HFFc6 (cell line): ENCODE data around the gene MOB2. TPM values are rescaled to one million over a fixed set of nuclear protein-coding genes. Genes with fewer than 3 reads are reported as not detected.

Experiments used
- DNase-seq: peaks from one replicate; pipeline ENCODE4 v3.0.0-alpha.2; 2018
- H3K27ac Mint-ChIP-seq: 2 replicates; pipeline ENCODE4 v1.8.0; 2020; ENCODE audit warnings: mild to moderate bottlenecking, mixed read lengths
- H3K27me3 Mint-ChIP-seq: 2 replicates; pipeline ENCODE4 v1.8.0; 2021; ENCODE audit warnings: mild to moderate bottlenecking, moderate library complexity, mixed read lengths; ENCODE audit not compliant: insufficient read depth
- H3K36me3 Mint-ChIP-seq: 2 replicates; pipeline ENCODE4 v1.8.0; 2021; ENCODE audit warnings: low read depth, mixed read lengths
- H3K4me1 Mint-ChIP-seq: 2 replicates; pipeline ENCODE4 v1.8.0; 2020; ENCODE audit warnings: low read depth, mixed read lengths
- H3K4me3 Mint-ChIP-seq: 2 replicates; pipeline ENCODE4 v1.8.0; 2020; ENCODE audit warnings: mild to moderate bottlenecking, moderate library complexity, mixed read lengths
- H3K9me3 Mint-ChIP-seq: 2 replicates; pipeline ENCODE4 v1.8.0; 2020; ENCODE audit warnings: mild to moderate bottlenecking, mixed read lengths
- total RNA-seq, 6 experiments: library from RNA; stranded (reverse); fragmentation: NEBNext Ultra II Directional; extraction: Animal tissue kit (Norgen Biotek cat#: 25700); gene quantifications; 2 replicates in 1 of 6; 3 replicates in 5 of 6; pipeline ENCODE4 v1.2.3, GENCODE V29; 2021
- TF ChIP-seq, protein P1 (sequence below): fragments of 200-600 bp; sonication (generic); IDR thresholded peaks from 2 replicates; pipeline ENCODE4 v1.5.0; 2021; ENCODE audit warnings: antibody characterized with exemption, mild to moderate bottlenecking

MOB2 gene
- total RNA-seq, 6 experiments from 2014 or later, result 19.6 to 27.4 (median 21.4) TPM

- DNase-seq, result no peak
- TF ChIP-seq, protein P1, sequence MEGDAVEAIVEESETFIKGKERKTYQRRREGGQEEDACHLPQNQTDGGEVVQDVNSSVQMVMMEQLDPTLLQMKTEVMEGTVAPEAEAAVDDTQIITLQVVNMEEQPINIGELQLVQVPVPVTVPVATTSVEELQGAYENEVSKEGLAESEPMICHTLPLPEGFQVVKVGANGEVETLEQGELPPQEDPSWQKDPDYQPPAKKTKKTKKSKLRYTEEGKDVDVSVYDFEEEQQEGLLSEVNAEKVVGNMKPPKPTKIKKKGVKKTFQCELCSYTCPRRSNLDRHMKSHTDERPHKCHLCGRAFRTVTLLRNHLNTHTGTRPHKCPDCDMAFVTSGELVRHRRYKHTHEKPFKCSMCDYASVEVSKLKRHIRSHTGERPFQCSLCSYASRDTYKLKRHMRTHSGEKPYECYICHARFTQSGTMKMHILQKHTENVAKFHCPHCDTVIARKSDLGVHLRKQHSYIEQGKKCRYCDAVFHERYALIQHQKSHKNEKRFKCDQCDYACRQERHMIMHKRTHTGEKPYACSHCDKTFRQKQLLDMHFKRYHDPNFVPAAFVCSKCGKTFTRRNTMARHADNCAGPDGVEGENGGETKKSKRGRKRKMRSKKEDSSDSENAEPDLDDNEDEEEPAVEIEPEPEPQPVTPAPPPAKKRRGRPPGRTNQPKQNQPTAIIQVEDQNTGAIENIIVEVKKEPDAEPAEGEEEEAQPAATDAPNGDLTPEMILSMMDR, result no peak
- no peaks in the 10 kb centered on the region for H3K36me3 Mint-ChIP-seq
- peaks cover 10% of the 10 kb centered on the region for H3K4me1 Mint-ChIP-seq
- H3K27me3 Mint-ChIP-seq, result no peaks in the 10 kb centered on the region; the same call in 1 of the 2 replicates
- no peak overlapping the region for H3K4me3 Mint-ChIP-seq
- no peaks in the 10 kb centered on the region for H3K9me3 Mint-ChIP-seq
- H3K27ac Mint-ChIP-seq, result no peak overlapping the region
Observed at GRCh38 chr11:1491379-1491778, 4.8 kb upstream of the MOB2 start.

- TF ChIP-seq, protein P1, result no peak
- Mint-ChIP-seq H3K4me3 (no peak overlapping the region), H3K36me3 (no peaks in the 10 kb centered on the region), H3K27ac (no peak overlapping the region), H3K4me1 (peaks cover 10% of the 10 kb centered on the region), H3K27me3 (no peaks in the 10 kb centered on the region; the same call in 1 of the 2 replicates), H3K9me3 (no peaks in the 10 kb centered on the region)
- DNase-seq, result no peak
Observed at GRCh38 chr11:1490651-1491050, 4.1 kb upstream of the MOB2 start.

DNA sequence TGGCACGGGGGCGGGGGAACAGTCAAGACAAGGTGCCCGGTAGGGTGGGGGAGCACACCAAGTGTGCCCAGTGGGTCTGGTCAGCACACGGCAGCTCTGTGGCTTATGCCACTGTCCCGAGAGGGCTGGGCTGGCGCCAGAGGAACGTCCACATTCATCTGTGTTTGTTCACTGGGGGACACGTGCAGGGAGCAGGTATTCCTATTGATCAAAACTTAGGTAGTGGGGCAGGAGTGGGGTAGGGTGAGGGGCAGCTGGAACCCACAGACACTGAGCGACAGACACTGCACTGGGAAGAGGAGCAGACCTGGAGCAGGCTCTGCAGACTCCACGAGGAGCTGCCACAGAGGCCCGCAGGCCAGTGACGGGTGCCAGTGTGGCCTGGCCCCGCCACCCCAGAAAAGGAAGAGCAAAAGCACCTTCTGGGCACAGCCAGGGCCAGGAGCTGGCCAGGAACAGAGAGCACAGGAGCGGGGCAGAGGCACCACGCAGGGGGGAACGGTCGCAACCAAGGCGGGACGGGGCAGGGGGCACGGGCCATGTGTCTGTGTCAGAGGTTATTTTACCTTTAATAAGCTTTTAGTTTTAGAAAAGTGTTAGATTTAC lies 2.1 kb upstream of the MOB2 start:
- DNase-seq, result no peak
- Mint-ChIP-seq H3K27me3 (no peaks in the 10 kb centered on the region; the same call in 1 of the 2 replicates), H3K9me3 (no peaks in the 10 kb centered on the region), H3K4me1 (peaks cover 5% of the 10 kb centered on the region), H3K4me3 (no peak overlapping the region), H3K27ac (no peak overlapping the region), H3K36me3 (no peaks in the 10 kb centered on the region)
- TF ChIP-seq, protein P1, result no peak

GRCh38 chr11:1487851-1488574 lies 1.4 kb upstream of the MOB2 start:
- no peak overlapping the region for H3K4me3 Mint-ChIP-seq
- no peaks in the 10 kb centered on the region for H3K36me3 Mint-ChIP-seq
- no peak for DNase-seq
- H3K4me1 Mint-ChIP-seq, result no peaks in the 10 kb centered on the region
- TF ChIP-seq, protein P1, result no peak
- H3K9me3 Mint-ChIP-seq, result no peaks in the 10 kb centered on the region
- H3K27ac Mint-ChIP-seq, result no peak overlapping the region
- no peaks in the 10 kb centered on the region; the same call in 1 of the 2 replicates for H3K27me3 Mint-ChIP-seq

- Mint-ChIP-seq H3K4me1 (no peaks in the 10 kb centered on the region), H3K27ac (no peak overlapping the region), H3K27me3 (no peaks in the 10 kb centered on the region; the same call in 1 of the 2 replicates), H3K4me3 (no peak overlapping the region), H3K36me3 (no peaks in the 10 kb centered on the region), H3K9me3 (no peaks in the 10 kb centered on the region)
- TF ChIP-seq, protein P1, result no peak
- no peak for DNase-seq
Observed at GRCh38 chr11:1487091-1487850, 692 bp upstream of the MOB2 start.
